ENCODE data around the gene SNRPA1. TPM values are rescaled to one million over a fixed set of nuclear protein-coding genes. Genes with fewer than 3 reads are reported as not detected.

SNRPA1 gene
- total RNA-seq, 4 donors from 2014 or later, result 29.0 to 48.4 (median 38.5) TPM

DNA sequence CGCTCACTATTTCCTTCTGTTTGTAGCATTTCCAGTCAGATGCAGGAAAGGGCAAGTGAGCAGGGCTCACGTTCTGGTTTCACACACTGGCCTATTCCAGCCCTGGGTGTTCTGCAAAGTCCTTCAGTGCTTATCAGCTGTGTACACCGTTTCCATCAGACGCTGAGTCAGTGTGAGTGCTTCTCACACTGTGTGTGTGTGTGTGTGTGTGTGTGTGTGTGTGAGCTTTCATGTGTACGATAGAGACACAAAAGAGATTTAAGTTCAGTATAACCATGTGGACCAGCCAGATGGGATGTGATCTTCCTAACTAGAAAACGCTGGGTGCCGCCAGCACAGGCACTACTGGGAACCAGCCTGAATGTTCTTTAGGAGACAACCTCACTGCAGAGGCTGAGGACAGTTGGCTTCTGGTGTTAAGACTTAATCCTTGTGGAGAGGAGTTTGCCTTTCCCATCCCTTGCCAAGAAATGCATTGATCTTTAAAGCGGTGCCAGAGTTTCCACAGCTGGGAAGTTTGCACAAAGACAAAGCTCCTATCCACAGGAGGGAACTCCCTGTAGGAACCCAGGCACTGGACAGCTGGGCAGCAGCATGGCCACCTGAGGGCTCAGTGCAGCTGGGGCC is 39.3 kb downstream of the SNRPA1 start:
- intact Hi-C loops (cut with DNase I; ENCODE audit: low total_unique reads), result loop anchor here (5.0 kb wide), 1 partner anchor 168 kb away; no protein-coding TSS in a partner anchor
- peak in 1 of 2 donors; percentile 61 for DNase-seq (ENCODE audit: low spot score in 2 of 2)
- H3K4me3 ChIP-seq (ENCODE audit: low read depth, poor library complexity, severe bottlenecking), result no peak overlapping the region
- 50 to 56% methylated on average over 8 of the region's 8 CpGs for WGBS, 2 donors
- TF ChIP-seq, protein P1, sequence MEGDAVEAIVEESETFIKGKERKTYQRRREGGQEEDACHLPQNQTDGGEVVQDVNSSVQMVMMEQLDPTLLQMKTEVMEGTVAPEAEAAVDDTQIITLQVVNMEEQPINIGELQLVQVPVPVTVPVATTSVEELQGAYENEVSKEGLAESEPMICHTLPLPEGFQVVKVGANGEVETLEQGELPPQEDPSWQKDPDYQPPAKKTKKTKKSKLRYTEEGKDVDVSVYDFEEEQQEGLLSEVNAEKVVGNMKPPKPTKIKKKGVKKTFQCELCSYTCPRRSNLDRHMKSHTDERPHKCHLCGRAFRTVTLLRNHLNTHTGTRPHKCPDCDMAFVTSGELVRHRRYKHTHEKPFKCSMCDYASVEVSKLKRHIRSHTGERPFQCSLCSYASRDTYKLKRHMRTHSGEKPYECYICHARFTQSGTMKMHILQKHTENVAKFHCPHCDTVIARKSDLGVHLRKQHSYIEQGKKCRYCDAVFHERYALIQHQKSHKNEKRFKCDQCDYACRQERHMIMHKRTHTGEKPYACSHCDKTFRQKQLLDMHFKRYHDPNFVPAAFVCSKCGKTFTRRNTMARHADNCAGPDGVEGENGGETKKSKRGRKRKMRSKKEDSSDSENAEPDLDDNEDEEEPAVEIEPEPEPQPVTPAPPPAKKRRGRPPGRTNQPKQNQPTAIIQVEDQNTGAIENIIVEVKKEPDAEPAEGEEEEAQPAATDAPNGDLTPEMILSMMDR (IDR thresholded peaks at IDR 0.05), result no peak
- TF ChIP-seq POLR2A (IDR thresholded peaks at IDR 0.05), result no peak

DNA sequence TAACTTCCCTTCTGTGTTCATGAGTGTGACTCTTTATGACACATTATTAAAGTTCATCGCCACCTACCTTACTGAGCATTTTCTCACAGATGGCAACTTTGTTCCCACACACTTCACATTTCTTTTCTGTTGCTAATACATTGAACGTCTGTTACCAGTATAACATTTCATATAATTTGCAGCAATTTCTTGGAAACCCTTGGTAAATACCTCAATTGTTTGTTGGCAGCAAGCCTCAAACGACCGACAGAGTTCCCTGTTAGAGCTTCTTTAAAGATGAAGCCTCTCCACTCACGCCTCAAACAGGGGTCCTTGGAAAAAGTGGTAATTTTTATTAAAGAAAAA is 40.0 kb downstream of the SNRPA1 start:
- no peak overlapping the region for H3K4me3 ChIP-seq (ENCODE audit: low read depth, poor library complexity, severe bottlenecking)
- WGBS, 2 donors, result 71% methylated on average over 5 of the region's 5 CpGs
- peak in 1 of 2 donors; percentile 53 for DNase-seq (ENCODE audit: low spot score in 2 of 2)
- intact Hi-C loops (cut with DNase I; ENCODE audit: low total_unique reads), result loop anchor here (5.0 kb wide), 1 partner anchor 168 kb away; no protein-coding TSS in a partner anchor
- no peak for TF ChIP-seq POLR2A (IDR thresholded peaks at IDR 0.05)
- TF ChIP-seq, protein P1 (IDR thresholded peaks at IDR 0.05), result no peak

DNA sequence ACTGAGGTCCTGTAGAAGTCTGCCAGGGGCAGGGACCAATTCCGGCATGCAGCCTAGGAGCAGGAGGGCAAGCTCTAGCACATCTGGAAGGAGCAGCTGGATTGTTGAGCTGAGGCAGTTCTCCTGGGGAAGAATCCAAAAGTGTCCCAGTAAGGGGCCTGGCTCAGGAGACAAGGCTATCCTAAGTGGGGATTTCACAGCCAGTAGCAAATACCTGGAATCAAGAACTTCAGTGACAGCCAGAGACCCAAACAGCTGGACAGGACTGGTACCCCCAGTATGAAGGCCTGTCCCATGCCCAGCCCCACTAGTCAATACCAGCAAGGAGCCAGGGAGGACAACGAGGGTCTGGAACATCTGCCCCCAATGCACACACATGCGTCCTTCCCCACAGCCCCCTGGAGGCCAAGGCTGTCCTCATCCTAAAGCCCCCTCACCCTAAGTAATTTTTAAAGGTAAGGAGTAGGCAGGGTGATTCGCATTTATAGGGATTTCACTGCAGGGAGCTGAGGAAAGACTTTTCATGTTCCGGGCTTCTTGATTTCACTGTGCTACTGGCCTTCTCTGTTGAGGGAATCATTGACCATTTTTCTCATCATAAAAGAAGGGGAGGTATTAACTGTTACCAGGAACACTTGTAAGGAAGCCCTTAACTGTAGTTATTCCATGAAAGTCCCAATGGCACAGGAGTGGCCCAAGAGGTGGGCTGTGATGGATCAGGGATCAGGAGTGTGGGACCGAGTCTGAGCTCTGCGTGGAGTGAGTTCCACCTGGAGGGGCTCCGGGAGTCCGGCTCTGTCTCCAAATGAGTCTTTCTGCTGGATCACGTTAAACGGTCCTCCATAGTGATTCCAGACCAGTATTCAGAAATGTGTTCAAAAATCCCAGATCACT is 40.6 kb downstream of the SNRPA1 start:
- WGBS, 2 donors, result 83 to 86% methylated on average over 11 of the region's 11 CpGs
- no peak for TF ChIP-seq POLR2A (IDR thresholded peaks at IDR 0.05)
- TF ChIP-seq, protein P1 (IDR thresholded peaks at IDR 0.05), result no peak

DNA sequence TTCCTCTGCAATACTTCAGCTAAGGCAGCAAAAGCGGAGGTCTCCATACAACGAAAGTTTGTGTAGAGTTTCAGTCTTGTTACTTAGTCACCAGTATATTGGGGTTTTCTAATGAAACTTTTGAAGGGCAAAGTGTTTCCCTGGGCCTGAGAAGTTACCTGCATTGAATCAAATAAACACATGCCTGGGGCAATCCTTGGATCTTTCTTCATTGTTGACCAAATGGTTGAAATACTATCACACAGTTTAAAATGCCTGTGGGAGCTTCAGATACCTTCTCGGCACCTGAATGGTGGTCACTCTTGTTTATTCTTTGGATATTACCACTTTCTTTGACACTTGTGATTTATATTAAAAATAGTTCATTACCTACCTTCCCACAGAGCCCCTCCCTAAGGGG is 42.2 kb downstream of the SNRPA1 start:
- intact Hi-C loops (cut with DNase I; ENCODE audit: low total_unique reads), result loop anchor here (5.0 kb wide), 1 partner anchor 236 kb away; no protein-coding TSS in a partner anchor
- no peak for TF ChIP-seq POLR2A (IDR thresholded peaks at IDR 0.05)
- TF ChIP-seq, protein P1 (IDR thresholded peaks at IDR 0.05), result no peak
- no peak for DNase-seq (ENCODE audit: low spot score in 2 of 2)
- no peak overlapping the region for H3K4me3 ChIP-seq (ENCODE audit: low read depth, poor library complexity, severe bottlenecking)
- 32 to 42% methylated on average over 3 of the region's 3 CpGs for WGBS, 2 donors

More for the DNA sequence above, 40.6 kb downstream of the SNRPA1 start:
- intact Hi-C loops (cut with DNase I; ENCODE audit: low total_unique reads), result loop anchor here (5.0 kb wide), 2 partner anchors 167 to 237 kb away; no protein-coding TSS in a partner anchor
- peak in 1 of 2 donors; percentile 50 for DNase-seq (ENCODE audit: low spot score in 2 of 2)
- H3K4me3 ChIP-seq (ENCODE audit: low read depth, poor library complexity, severe bottlenecking), result no peak overlapping the region

DNA sequence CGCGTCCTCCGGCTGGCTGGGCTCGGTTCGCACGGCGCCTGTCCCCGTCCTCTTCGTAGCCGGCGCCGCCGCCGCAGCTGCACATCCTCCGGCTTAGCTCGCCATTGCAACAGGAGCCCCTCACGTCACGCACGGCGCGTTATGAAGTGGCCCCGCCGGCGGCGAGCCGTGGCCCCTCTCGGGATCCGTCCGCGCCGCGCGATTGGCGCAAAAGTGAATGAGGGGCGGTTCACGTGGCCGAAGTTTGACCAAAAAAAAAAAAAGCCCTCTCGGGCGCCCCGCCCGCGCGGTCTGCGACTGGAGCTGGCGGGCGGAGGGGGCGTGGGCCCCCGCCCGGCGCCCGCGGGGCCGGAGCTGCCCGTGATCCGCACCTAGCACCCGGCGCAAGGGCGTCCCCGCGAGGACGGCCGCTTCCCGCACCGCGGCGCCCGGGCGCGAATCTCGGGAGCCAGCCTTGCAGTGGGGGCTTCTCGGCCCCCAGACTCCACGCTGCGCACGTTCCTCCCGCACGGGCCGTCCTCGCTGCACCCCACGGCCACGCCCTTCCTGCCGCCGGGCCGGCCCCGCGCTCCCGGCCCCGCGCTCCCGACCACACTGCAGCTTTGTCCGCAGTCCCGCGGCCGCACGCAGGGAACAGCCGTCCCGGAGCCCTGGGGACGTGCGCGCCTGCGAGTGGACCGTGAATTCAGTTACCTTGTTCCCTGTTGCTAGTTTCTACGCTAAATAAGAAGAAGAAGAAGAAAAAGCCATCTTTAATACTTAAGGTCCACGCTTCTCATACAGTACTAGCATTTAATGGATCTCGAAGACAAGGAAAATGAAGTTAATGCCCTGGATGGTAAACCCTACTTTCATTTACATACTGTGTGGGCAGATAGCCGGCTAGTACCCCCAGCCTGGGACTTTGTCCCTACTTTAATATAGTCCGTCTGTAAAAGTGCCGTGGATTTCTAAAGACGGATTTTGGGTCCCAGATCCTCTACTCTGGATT is 42.9 kb downstream of the SNRPA1 start, which contains the start of gene CHSY1:
TSS of gene CHSY1 (minus strand) at position 219 of the 991 bp plus-strand sequence. CDS start 592 bp downstream, outside the sequence.
- DNase-seq (ENCODE audit: low spot score in 2 of 2), result peak; percentile 87 to 98
- TF ChIP-seq, protein P1 (IDR thresholded peaks at IDR 0.05), result no peak
- peak in 1 of 2 donors; percentile 46 for TF ChIP-seq POLR2A (IDR thresholded peaks at IDR 0.05)
- intact Hi-C loops (cut with DNase I; ENCODE audit: low total_unique reads), result loop anchor here (5.0 kb wide), 1 partner anchor 235 kb away; no protein-coding TSS in a partner anchor
- peak within 1 kb of the TSS; percentile 69 for H3K4me3 ChIP-seq (ENCODE audit: low read depth, poor library complexity, severe bottlenecking)
- 0 to 1% methylated on average over 54 to 95 of the region's 108 CpGs for WGBS, 2 donors
